ENCODE data around the gene FCN3.

GRCh38 chr1:27410709-27411108 is 36.1 kb upstream of the FCN3 start:
- no peak for TF ChIP-seq EZH2 (IDR thresholded peaks at IDR 0.05)
- no peak for TF ChIP-seq POLR2AphosphoS5 (IDR thresholded peaks at IDR 0.05; ENCODE audit: borderline replicate concordance, low read depth, low read length)
- TF ChIP-seq FOXP2 (optimal IDR thresholded peaks at IDR 0.05; ENCODE audit: control extremely low read depth, extremely low read length, insufficient read depth) = no peak

Data from SK-N-MC (cell line).